Brain pericyte (primary cell): ENCODE results near the gene TULP4.
"Not testable (repeated sequence)": the region's sequence is repeated elsewhere in the genome, so short reads cannot be mapped to it uniquely, and the experiment has no call there.

Experiments
- DNase-seq: peaks from one replicate; pipeline ENCODE4 v3.0.0-alpha.2; 2012; ENCODE audit warnings: low read depth, low spot score

The TULP4 gene

DNA sequence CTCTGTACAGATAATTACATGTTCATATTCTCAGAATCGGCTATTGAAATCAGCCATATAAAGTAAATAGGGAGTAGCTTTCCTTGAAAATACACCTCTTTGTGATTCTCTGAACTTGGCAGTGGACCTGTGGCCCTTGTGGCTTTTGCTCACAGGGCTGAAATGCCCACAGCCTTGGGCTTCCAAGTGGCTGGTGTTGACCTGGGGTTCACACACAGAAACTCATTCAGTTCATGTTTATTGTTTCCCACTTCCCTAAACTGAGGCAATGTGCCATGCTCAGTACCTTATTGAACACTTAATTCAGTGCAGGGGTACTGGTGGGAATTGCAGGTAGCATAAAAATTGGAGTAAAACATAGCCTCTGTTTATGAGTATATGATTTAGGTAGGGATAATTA, 19.1 kb upstream of the TULP4 start:
- no peak for DNase-seq

DNA sequence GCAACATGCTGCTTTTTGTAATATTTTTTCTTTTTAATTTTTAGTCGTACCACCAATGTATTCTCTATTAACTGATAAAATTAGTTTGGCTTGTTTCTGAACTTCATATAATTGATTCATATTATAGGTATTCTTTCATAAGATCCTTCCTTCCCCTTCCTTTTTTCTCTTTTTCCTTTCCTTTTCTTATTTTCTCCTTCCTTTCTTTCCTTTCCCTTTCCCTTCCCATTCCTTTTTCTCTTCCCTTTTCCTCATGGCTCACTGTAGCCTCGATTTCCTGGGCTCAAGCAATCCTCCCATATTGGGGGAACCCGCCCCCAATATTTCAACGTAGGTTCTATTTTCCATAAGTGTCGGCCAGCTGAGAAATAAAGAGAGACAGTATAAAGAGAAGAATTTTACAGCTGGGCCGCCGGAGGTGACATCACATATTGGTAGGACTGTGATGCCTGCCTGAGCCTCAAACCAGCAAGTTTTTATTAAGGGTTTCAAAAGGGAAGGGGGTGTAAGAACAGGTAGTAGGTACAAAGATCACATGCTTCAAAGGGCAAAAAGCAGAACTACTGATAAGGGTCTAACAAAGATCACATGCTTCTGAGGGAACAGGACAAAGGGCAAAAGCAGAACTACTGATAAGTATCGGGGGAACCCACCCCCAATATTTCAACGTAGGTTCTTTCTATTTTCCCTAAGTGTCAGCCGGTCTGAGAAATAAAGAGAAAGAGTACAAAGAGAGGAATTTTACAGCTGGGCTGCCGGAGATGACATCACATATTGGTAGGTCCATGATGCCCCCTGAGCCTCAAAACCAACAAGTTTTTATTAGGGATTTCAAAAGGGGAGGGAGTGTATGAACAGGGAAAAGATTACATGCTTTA, 16.1 kb upstream of the TULP4 start:
- DNase-seq, result not testable (repeated sequence)

DNA sequence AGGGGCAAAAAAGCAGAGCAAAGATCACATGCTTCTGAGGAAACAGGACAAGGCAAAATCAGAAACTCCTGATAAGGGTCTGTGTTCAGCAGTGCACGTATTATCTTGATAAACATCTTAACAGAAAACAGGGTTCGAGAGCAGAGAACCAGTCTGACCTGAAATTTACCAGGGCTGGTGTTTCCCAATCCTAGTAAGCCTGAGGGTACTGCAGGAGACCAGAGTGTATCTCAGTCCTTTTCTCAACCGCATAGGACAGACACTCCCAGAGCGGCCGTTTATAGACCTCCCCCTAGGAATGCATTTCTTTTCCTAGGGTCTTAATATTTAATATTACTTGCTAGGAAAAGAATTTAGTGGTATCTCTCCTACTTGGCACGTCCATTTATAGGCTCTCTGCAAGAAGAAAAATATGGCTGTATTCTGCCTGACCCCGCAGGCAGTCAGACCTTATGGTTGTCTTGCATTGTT, 15.4 kb upstream of the TULP4 start:
- DNase-seq, result not testable (repeated sequence)

DNA sequence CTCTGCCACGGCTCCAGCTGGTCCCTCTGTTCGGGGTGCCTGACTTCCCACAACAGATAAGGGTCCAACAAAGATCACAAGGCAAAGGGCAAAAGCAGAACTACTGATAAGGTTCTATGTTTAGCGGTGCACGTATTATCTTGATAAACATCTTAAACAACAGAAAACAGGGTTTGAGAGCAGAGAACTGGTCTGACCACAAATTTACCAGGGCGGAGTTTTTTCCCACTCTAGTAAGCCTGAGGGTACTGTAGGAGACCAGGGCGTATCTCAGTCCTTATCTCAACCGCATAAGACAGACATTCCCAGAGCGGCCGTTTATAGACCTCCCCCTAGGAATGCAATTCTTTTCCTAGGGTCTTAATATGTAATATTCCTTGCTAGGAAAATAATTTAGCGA, 14.6 kb upstream of the TULP4 start:
- not testable (repeated sequence) for DNase-seq

DNA sequence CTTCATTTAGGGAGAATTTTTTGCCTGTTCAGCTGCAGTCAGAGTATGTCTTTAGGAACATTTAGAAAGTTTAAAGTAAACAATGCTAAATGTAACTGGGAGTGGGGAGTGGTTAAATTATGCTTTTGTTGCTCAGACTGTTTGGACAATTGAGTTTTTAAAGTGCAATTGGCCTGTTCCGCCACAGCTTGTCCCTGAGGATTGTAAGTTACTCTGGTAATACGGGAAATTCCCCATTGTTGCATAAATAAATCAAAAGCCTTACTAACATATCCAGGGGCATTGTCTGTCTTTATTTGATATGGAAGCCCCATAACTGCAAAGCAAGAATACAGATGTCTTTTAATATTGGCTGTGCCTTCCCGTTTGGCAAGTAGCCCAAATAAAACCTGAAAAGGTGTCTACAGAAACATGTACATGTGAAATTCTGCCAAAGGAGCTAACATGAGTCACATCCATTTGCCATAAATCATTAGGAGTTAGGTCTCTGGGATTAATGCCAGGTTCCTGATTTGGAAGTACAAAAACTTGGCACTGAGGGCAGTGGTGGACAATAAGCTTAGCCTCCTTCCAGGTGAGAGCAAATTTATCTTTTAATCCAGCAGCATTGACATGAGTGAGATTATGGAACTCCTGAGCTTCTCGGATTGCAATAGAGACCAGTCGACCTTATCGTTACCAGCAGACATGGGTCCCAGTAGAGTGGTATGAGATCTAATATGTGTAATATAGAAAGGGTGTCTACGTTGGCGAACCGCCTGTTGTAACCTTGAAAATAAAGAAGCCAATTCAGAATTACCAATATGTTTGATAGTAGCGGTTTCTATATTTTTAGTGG, 11.7 kb upstream of the TULP4 start:
- not testable (repeated sequence) for DNase-seq

DNA sequence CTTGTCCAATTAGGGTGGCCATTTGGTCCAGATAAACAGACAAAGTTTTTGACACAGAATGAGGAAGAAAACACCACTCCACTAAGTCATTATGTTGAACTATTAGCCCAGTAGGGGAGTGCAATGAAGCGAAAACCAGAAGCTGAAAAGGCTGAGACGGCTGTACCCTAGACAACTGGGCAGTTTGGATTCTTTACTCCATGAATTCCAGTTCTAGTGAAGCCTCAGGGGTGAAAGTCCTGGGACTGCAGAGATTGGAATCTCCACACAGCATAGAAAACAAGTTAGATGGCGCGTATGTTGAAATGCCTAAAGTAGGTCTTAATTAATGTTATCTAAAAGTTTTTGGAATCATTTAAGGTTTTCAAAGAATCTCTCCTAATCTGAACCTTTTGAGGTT, 10.7 kb upstream of the TULP4 start:
- DNase-seq, result not testable (repeated sequence)

DNA sequence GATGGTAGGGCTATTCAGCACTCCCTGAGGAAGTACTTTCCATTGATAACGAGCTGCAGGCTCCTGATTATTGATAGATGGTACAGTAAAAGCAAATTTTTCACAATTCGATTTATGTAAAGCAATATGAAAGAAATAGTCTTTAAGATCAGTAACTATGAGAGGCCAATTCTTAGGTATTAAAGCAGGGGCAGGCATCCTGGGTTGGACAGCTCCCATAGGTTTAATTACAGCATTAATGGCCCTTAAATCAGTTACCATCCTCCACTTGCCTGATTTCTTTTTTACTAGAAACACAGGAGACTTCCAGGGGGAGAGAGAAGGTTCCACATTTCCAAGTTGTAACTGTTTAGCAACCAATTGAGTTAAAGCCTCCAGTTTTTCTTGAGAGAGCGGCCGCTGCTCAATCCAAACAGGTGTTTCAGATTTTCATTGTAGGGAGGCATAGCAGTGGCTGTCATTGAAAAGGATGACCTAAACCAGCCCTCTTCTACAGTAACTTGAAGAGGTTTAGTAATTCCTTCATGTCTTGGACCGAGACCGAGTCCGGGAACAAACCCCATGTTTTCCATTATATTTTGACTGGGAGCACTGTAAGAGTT, 10.0 kb upstream of the TULP4 start:
- not testable (repeated sequence) for DNase-seq

DNA sequence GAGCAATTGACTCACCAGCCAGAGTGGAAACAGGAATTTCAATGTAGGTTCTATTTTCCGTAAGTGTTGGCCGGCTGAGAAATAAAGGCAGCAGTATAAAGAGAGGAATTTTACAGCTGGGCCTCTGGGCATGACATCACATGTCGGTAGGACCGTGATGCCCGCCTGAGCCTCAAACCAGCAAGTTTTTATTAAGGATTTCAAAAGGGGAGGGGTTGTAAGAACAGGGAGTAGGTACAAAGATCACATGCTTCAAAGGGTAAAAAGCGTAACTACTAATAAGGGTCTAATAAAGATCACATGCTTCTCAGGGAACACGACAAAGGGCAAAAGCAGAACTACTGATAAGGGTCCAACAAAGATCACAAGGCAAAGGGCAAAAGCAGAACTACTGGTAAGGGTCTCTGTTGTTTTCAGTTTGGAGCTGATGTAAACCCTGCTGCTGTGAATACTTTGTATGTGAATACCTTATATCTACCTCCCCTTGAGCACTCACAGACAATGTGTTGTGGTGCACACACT, 9.0 kb upstream of the TULP4 start:
- no peak for DNase-seq

DNA sequence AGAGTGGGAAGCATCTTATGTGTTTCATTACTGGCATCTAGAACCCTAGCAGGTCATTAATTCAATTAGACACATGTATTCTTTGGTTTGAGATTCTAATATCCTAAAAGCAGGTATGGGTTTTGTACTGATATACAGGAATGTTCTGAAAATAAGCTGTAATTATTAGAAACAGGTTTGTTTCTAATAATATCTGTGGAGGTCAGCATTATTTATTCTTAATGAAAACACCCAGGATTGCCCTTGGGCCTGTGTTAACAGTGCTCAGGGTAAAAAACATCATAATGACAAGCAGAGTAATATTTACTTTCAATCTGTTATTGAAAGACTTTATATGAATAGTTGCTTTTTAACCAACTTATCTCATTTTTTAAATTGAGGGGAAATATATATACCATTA, 8.0 kb upstream of the TULP4 start:
- no peak for DNase-seq

DNA sequence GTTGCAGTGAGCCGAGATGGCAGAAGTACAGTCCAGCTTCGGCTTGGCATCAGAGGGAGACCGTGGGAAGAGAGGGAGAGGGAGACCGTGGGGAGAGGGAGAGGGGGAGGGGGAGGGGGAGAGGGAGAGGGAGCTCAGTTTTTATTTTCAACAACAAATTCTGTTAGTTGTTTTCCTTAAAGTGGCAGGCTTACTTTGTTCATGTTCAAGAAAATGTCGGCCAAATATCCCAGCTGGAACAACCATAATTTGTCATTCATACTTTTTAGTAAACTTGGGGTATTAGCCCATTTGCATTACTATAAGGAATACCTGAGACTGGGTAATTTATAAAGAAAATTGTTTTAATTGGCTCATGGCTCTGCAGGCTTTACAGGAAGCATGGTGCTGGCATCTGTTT, 2.5 kb upstream of the TULP4 start:
- no peak for DNase-seq

DNA sequence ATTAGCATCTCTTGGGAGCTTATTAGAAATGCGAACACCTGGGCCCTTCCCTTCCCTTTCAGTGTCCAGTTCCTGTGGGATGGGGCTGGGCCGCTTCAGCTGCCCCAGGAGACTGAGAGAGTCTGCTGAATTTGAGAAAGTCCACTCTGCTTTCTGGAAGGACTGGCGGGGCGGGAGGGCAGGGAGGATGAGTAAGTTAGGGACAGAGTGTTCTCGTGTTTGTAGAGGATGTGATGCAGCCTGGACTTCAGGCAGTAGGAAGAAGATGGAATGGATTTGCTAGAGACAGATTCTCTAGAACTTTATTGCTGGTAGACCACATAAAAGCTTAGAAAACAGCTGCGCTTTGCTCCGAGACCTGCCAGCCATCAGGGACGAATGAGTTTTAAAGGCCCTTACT, 1.1 kb upstream of the TULP4 start:
- no peak for DNase-seq

DNA sequence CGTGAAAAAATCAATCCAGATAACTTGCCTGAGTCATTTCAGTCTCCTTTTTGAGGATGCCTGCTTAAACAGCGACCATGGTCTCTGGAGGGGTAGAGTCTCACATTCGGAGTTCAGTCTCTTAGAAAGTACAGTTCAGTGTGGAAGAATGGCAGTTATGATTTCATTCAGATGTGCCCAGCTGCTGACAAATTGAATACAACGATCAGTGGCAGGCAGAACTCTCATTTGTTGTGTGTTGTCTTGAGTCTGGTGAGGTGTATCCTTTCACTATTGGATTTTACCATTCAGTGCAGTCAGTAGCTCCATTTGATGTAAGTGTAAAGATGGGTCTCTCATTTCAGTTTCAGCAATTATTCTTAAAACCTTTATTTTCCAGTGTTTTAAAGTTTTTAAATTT, 639 bp upstream of the TULP4 start:
- no peak for DNase-seq

DNA sequence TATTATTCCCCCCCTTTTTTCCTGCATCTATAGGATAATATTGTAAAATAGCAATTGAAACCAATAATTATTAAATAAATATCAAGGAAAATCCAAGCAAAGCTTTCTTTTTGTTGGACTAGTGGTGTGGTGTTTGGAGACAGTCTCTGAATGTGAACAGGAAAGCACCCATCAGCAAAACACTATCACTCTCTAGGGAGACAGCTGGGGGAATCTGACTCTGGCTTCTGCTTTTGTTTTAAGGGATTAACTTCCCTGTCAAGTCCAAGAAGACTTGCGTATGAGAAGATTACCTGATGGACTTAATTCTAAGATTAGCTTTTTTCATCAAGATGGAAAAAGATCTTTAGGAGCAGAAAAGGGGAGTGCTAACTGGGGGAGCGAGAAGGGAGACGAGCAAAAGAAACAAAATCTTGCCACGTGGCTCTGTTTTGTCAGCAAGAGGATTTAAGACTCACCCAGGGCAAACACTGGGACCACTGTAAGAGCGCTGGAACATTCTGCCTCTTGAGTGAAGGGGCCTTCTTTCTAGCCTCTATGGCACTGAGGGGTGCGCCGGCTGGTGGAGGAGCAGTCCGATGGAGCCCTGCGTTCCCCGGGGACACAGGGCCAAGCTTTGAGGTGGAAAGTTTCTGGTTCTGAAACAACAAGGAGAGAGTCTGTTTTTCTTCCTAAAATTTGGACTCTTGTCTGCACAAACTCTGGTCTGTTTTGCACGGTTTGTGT, 570 bp downstream of the TULP4 start:
- no peak for DNase-seq

DNA sequence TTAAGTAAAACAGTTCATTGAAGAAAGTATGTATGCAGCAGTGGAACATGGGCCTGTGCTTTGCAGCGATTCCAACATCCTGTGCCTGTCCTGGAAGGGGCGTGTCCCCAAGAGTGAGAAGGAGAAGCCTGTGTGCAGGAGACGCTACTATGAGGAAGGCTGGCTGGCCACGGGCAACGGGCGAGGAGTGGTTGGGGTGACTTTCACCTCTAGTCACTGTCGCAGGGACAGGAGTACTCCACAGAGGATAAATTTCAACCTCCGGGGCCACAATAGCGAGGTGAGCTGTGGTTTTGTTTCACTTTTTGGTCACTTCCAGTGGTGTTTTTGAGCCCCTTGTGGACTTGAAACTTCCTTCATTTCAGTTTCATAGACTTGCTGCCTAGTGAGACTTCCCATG, 1.7 kb downstream of the TULP4 start:
- DNase-seq, result no peak

DNA sequence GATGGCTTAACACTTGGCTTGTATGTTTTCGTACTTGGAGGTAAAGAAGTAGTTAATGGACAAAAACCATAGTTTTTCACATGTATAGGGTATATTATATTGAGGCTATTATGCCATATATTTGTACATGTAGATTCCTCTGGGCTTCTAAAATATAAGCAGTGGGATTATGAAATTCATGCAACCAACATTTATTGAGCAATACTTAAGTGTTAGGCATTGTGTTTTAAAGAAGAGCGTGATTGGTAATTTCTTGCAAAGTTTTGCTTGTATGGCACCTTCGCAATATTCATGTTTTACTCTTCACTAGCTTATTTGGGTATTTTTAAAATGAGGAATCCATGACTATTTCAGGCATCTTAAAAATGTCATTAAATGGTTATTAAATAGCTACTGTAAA, 2.5 kb downstream of the TULP4 start:
- no peak for DNase-seq

DNA sequence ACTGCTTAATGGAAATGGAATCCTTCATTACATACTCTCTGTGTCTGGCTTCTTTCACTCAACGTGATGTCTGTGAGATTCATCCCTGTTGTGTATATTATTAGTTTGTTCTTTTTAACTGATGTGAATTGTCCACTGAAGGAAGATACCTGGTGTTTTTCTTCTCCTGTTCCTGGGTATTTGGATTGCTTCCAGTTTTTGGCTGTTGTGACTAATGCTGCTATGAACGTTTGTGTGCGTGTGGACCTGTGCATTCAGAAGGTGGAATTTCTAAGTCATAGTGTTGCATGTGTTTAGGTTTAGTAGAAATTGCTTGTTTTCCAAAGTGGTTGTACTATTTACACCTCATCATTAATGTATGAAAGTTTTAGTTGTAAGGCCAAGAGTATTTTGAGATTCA, 3.8 kb downstream of the TULP4 start:
- no peak for DNase-seq

DNA sequence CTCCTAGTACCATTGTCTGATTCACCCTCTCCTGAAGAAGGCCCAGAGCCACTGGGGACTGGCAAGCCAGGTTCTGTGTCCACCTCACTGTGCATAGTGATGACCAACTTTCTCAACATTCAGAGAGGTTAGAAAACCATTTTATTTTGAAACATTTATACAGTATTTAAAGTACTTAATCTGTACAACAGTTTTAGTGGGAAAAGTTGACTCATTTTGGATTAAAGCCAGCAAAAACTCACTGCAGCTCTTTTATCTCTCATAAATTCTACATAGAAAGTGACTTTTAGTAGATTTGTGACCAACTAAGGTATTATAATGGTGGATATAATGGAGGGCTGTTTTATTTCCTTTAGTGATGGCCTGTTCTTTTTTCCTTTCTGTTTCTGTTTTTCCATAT, 9.7 kb downstream of the TULP4 start:
- DNase-seq, result no peak

DNA sequence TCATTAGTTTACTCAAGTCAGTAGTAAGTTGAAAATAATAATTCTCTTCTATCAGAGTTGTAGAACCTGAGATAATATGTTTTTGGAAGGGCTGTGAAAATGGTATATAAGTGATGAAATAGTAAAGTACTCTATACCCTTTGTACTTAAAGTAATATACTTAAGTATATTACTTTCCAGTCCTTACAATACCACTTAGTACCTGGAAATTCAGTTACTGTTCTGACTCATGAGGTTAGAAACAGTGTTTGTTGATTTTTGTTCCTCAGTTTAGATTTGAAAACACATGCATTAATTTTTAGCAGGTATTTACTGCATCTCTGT, 10.1 kb downstream of the TULP4 start:
- no peak for DNase-seq

DNA sequence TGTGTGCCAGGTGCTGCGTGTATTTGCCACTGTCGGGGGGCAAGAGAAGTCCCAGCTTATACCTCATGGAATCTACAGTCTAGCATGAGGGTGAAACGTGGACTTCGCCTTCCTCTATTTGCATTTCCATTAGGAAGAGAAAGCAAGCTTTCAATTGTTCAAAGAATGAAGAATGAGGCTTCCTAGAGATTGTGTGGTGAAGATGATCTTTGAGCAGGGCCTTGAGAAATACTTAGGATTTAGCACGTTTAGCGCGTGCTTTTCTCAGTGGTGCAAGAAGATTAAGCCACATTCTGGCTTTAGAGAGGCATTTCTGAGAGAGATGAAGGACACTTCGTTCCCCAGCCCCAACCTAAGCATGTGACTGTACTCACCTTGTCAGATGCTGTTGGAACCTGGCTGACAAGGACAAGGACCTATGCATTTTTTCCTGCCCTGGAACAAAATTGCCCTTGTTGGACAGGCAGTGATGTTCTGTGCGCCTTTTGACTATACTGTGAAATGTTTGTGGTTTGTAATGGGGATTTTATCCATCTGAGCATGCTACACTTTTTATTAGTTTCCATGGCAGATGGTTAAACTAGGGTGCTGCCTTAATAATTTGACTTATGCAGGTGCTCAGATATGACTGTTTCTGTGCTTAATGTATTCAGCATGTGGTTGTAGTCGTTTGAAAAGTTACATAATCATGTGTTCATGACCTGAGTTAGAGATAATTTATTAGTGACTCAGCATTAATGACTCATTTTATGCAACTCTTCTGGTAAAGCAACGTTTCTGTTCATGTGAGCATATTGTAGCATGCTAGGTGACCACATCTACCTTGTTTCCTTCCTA, 10.7 kb downstream of the TULP4 start:
- DNase-seq, result no peak

DNA sequence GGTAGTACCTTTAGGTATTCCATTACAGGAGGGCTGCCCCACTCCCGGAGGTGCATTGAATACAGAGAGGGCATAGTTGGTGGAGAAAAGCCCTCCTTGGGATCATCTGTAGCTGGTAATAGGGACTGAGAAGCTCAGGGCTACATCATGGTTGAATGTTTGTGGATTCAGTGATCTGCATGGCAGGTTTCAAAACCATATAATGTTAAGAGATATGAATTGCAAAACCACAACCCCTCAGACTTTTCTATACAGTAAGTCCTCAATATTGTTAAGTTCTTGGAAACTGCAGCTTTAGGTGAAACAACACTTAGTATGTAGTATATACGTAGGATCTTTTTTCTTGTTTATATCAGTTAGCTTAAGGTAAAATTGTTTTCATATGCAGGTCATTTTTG, 11.3 kb downstream of the TULP4 start:
- no peak for DNase-seq

DNA sequence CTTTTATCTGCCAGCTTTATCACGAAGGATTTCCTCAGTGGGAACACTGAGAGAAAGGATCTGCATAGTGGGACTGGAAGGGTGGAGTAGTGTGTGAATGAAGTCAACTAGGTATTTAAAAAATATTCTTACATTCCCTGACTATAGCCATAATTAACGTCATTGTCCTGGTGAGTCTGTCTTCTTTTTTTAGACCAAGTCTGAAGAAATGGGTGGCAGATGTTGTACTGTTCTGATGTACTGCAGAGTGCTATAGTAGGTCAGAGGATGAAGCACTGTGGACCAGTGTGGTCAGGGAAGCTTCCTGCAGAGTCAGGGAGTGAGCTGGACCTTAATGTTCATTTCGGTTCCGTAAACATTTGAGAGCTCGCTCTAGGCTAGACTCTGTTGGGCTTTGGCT, 11.9 kb downstream of the TULP4 start:
- DNase-seq, result no peak
